GM19463 (cell line): ENCODE results near the gene OR5A1.
"Not testable (repeated sequence)": the region's sequence is repeated elsewhere in the genome, so short reads cannot be mapped to it uniquely, and the experiment has no call there.

Experiments
- ATAC-seq: cut with Tn5 transposase; IDR thresholded peaks from one replicate; pipeline ENCODE4 v1.9.1; 2021; ENCODE audit warnings: mild to moderate bottlenecking, moderate library complexity; ENCODE audit not compliant: unreplicated experiment

Gene OR5A1

GRCh38 chr11:59436169-59436568, at the start of gene OR5A1:
OR5A1 (plus strand) TSS chr11:59436469; CDS start chr11:59443169, 6,700 bp downstream.
- no peak for ATAC-seq

- no peak for ATAC-seq
Observed at GRCh38 chr11:59394186-59394585, 42.1 kb upstream of the OR5A1 start.

- ATAC-seq, result no peak
Observed at GRCh38 chr11:59400461-59401261, 35.6 kb upstream of the OR5A1 start.

- ATAC-seq, result no peak
Observed at GRCh38 chr11:59401262-59401552, 35.1 kb upstream of the OR5A1 start.

GRCh38 chr11:59403546-59403945, 32.7 kb upstream of the OR5A1 start:
- no peak for ATAC-seq

GRCh38 chr11:59413646-59414045, 22.6 kb upstream of the OR5A1 start:
- no peak for ATAC-seq

- no peak for ATAC-seq
Observed at GRCh38 chr11:59415111-59415510, 21.2 kb upstream of the OR5A1 start.

- no peak for ATAC-seq
Observed at GRCh38 chr11:59416613-59417012, 19.7 kb upstream of the OR5A1 start.

- ATAC-seq, result no peak
Observed at GRCh38 chr11:59417023-59417422, 19.2 kb upstream of the OR5A1 start.

GRCh38 chr11:59418156-59418555, 18.1 kb upstream of the OR5A1 start:
- ATAC-seq, result no peak

GRCh38 chr11:59423835-59424234, 12.4 kb upstream of the OR5A1 start:
- no peak for ATAC-seq

- no peak for ATAC-seq
Observed at GRCh38 chr11:59425131-59425530, 11.1 kb upstream of the OR5A1 start.

GRCh38 chr11:59426361-59427067, 9.8 kb upstream of the OR5A1 start, which contains the start of gene OR5A2:
OR5A2 (minus strand) TSS chr11:59426413; CDS start chr11:59422953, 3,460 bp downstream.
- ATAC-seq, result no peak

- ATAC-seq, result no peak
Observed at GRCh38 chr11:59427068-59427382, 9.2 kb upstream of the OR5A1 start.

- peak; percentile 91 for ATAC-seq
Observed at GRCh38 chr11:59429924-59430516, 6.2 kb upstream of the OR5A1 start.

- no peak for ATAC-seq
Observed at GRCh38 chr11:59437770-59438169, 1.5 kb downstream of the OR5A1 start.

- ATAC-seq, result not testable (repeated sequence)
Observed at GRCh38 chr11:59445624-59446023, 9.4 kb downstream of the OR5A1 start.

GRCh38 chr11:59448484-59448883, 12.2 kb downstream of the OR5A1 start:
- no peak for ATAC-seq

- no peak for ATAC-seq
Observed at GRCh38 chr11:59456661-59457060, 20.4 kb downstream of the OR5A1 start, which contains the start of gene OR4D6. OR4D6 (plus strand) TSS chr11:59456961; CDS start chr11:59456961, 0 bp downstream.

GRCh38 chr11:59459916-59460315, 23.6 kb downstream of the OR5A1 start:
- ATAC-seq, result no peak

GRCh38 chr11:59463190-59463641, 26.9 kb downstream of the OR5A1 start:
- no peak for ATAC-seq

GRCh38 chr11:59473015-59473414, 36.7 kb downstream of the OR5A1 start, which contains the start of gene OR4D10:
OR4D10 (plus strand) TSS chr11:59473315; CDS start chr11:59477430, 4,115 bp downstream.
- no peak for ATAC-seq
